IgD-negative memory B cell (primary cell): ENCODE results near the gene CFAP100. TPM values are rescaled to one million over a fixed set of nuclear protein-coding genes. Genes with fewer than 3 reads are reported as not detected.

Experiments
- H3K27ac Mint-ChIP-seq, 3 donors: one replicate each; pipeline ENCODE4 v1.8.0; 2020 to 2022; ENCODE audit warnings: mild to moderate bottlenecking in 3 of 3, mixed read lengths in 3 of 3, moderate library complexity in 1 of 3
- H3K27me3 Mint-ChIP-seq: one replicate; pipeline ENCODE4 v1.8.0; 2021; ENCODE audit warnings: mixed read lengths
- H3K36me3 Mint-ChIP-seq: one replicate; pipeline ENCODE4 v1.8.0; 2020; ENCODE audit warnings: mild to moderate bottlenecking, mixed read lengths
- H3K4me1 Mint-ChIP-seq, 3 donors: one replicate each; pipeline ENCODE4 v1.8.0; 2020 to 2022; ENCODE audit warnings: mixed read lengths in 3 of 3, mild to moderate bottlenecking in 1 of 3
- H3K4me3 Mint-ChIP-seq, 4 donors: one replicate each; pipeline ENCODE4 v1.8.0; 2020 to 2022; ENCODE audit warnings: mild to moderate bottlenecking in 4 of 4, mixed read lengths in 4 of 4, moderate library complexity in 3 of 4
- H3K9me3 Mint-ChIP-seq, 3 donors: one replicate each; pipeline ENCODE4 v1.8.0; 2020 to 2021; ENCODE audit warnings: mixed read lengths in 3 of 3, mild to moderate bottlenecking in 1 of 3
- polyA plus RNA-seq: library from polyadenylated mRNA; unstranded; fragments of 300-500 nt; fragmentation: Illumina TruSeq; gene quantifications from one replicate; pipeline ENCODE4 v1.2.3, GENCODE V29; 2021

Gene CFAP100
- polyA plus RNA-seq, 1 donor from 2014 or later: not detected

DNA sequence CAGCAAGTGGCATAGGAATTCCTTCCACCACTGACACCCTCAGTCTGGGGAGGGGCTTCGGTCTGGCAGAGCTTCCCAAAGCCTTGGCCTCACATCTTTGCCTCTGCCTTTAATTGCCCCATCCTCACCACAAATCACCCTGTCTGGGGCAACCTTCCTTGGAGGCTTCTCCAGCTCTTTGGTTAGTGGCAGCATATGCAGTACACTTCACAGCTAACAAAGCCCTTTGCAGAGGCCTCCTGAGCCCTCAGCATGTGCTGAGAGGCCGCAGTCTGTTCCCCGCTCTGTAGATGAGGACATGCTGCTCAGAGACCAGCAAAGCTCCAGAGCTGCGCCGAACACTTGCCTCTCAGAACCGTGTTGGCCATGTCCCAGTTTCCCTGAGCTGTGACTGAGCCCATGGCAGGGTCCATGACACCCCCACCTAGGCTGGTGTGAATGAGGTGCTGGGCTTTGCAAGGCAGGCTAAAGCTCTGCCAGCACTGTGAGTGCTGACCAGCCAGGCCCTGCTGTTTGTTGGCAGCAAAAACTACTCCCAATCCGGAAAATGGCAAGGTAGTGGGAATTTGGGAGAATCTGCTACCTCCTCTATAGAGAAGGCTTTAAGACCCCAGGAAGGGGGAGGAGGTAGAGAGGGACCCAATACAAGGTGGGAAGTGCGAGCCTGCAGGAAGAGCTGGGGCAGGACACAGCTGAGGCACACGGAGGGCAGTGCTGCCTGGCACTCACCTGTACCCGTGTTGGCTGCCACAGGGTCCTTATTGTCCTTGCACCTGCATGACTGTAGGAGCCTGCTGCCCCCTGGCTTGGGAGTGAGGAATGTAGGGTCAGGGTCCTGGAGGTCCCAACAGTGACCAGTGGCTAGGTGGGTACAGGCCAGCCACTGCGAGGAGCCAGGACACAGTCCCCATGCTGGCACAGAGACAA lies 29.1 kb upstream of the CFAP100 start:
- Mint-ChIP-seq H3K4me3 (no peak overlapping the region), H3K9me3 (no peaks in the 10 kb centered on the region), H3K27me3 (peaks cover 11% of the 10 kb centered on the region), H3K36me3 (no peaks in the 10 kb centered on the region), H3K4me1 (peaks cover 0 to 4% (median 3%) of the 10 kb centered on the region in 3 donors), H3K27ac (no peak overlapping the region)

DNA sequence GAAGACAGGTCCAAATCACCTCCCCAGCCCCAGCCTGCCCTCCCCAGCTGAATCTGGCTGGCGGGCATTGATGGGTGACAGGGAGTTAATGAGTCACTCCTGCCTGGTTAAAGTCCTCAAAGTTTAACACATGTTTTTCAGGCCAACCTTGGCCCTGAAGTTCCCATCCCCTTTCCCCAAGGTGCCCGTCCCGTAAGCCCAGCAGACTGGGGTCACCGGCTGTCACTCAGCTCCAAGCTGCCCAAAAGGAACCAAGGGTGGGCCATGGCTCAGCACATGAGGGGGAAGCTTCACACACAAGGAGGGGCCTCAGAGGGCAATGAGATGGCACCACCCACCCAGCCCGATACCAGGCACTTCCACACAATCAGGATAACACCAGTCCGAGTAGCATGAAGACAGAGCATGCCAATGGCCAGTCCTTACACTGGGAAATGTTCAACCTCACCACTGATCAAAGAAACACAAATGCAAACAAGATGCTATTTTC lies 27.3 kb upstream of the CFAP100 start:
- H3K27ac Mint-ChIP-seq: no peak overlapping the region
- H3K27me3 Mint-ChIP-seq: peaks cover 7% of the 10 kb centered on the region
- H3K9me3 Mint-ChIP-seq: no peaks in the 10 kb centered on the region
- H3K4me3 Mint-ChIP-seq: peak overlapping the region in 1 of 4 donors; percentile 49
- H3K36me3 Mint-ChIP-seq: no peaks in the 10 kb centered on the region
- peaks cover 0 to 4% (median 3%) of the 10 kb centered on the region in 3 donors for H3K4me1 Mint-ChIP-seq

DNA sequence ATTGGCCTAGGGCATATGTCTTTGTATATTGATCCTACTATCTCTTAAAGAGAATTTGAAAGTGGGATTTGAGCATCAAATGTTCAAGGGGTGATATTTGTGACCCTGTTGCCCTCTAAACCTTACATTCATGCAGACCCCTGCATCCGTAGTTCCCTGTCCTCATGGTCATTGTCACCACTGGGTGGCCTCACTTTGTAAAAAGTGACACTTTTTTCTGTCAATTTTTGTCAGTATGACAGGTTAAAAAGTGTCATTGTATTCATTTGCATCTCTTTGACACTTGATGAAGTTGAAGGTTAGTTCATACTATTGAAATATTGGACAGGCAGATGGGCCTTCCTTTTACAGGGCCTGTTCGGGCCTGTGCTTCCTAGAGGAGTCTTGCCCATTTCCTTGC lies 25.2 kb upstream of the CFAP100 start:
- Mint-ChIP-seq H3K27me3 (peaks cover 4% of the 10 kb centered on the region), H3K9me3 (no peaks in the 10 kb centered on the region), H3K4me3 (no peak overlapping the region), H3K4me1 (no peaks in the 10 kb centered on the region), H3K27ac (no peak overlapping the region), H3K36me3 (no peaks in the 10 kb centered on the region)

- no peaks in the 10 kb centered on the region for H3K9me3 Mint-ChIP-seq
- H3K4me1 Mint-ChIP-seq: no peaks in the 10 kb centered on the region
- peaks cover 6% of the 10 kb centered on the region for H3K27me3 Mint-ChIP-seq
- H3K27ac Mint-ChIP-seq: no peak overlapping the region
- no peaks in the 10 kb centered on the region for H3K36me3 Mint-ChIP-seq
- H3K4me3 Mint-ChIP-seq: no peak overlapping the region
These were observed 24.7 kb upstream of the CFAP100 start for GRCh38 chr3:126370055-126370454.

DNA sequence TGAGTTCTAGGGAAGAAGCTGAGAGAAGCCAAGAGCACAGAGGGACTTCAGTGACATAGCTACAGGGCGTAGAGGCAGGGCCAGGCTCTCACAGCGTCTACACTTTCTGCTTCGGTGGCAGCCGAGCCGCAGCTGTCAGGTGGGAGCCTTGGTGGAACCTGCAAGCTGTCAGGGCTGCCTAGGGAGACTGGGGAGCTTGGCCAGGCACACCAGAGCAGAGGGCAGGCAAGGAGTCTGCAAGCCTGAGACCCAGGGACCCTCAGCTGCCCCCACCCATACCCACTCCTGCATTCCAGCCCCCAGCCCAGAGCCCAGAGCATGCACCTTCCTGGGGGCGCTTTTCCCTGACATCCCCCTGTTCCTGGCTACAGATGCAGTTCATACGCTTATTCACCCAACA lies 24.1 kb upstream of the CFAP100 start:
- Mint-ChIP-seq H3K4me3 (no peak overlapping the region), H3K4me1 (no peaks in the 10 kb centered on the region), H3K27ac (no peak overlapping the region)

GRCh38 chr3:126371096-126371705 lies 23.5 kb upstream of the CFAP100 start:
- no peaks in the 10 kb centered on the region for H3K4me1 Mint-ChIP-seq
- H3K36me3 Mint-ChIP-seq: no peaks in the 10 kb centered on the region
- H3K9me3 Mint-ChIP-seq: no peaks in the 10 kb centered on the region
- peaks cover 6% of the 10 kb centered on the region for H3K27me3 Mint-ChIP-seq
- peak overlapping the region in 1 of 3 donors; percentile 35 for H3K27ac Mint-ChIP-seq
- no peak overlapping the region for H3K4me3 Mint-ChIP-seq

More for the DNA sequence above, 24.1 kb upstream of the CFAP100 start:
- Mint-ChIP-seq H3K36me3 (no peaks in the 10 kb centered on the region), H3K27me3 (peaks cover 6% of the 10 kb centered on the region), H3K9me3 (no peaks in the 10 kb centered on the region)

DNA sequence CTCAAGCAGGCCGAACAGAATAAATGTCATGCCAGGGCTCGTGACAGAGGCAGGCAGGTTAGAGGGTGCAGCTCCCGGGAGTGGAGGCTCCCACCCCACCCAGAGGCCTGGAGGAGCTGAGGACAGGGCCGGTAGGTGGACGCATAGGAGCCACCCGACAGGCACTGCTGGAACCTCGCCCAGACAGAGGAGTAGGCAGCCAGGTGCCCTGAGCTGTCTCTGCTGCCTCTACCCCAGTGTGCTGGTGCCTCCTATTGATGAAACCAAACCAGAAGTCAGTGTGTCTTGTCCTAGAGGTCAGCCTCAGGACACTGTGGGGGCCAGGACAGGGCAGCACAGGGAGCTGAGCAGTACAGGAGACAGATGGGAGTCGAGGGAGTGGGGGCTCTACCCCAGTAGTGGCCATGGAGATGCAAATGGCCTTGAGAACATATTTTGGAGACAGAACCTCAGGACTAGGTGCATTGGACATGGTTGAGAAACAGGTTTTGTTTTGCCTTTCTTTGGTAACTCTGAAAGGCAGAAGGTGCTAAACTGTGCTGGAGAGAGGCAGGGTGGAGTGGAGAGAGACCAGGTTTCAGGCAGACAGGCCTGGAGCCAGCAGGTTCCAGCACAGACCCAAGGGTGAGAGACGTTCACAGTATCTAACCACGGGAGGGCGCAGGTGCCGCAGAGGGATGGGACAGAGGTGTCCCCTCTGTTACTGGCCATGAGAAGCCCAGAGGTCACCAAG lies 22.1 kb upstream of the CFAP100 start:
- no peaks in the 10 kb centered on the region for H3K36me3 Mint-ChIP-seq
- H3K4me3 Mint-ChIP-seq: no peak overlapping the region
- H3K27me3 Mint-ChIP-seq: peaks cover 4% of the 10 kb centered on the region
- no peak overlapping the region for H3K27ac Mint-ChIP-seq
- H3K4me1 Mint-ChIP-seq: peaks cover 0 to 1% (median 0%) of the 10 kb centered on the region in 3 donors
- H3K9me3 Mint-ChIP-seq: no peaks in the 10 kb centered on the region

DNA sequence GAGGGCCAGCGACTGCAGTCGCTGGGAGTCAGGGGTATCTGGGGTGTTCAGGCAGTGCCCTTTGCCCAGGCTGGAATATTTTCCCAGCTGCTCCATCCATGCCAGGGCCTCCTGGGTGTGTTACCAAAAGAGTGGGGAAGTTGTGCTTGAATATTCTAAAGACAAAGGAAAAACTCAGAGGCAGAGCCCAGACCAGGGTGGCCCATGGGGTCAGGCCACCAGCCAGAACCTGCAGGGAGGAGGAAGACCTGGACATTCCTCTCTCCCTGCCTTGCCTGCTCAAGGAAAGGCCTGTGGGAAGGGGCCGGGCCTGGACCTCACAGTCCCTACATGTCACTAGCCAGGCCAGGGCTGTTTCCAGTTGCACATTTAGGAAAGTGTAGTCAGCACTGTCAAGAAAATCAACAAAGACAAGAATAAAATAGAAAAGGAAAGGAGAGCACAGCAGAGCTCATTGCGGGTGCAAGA lies 21.5 kb upstream of the CFAP100 start:
- Mint-ChIP-seq H3K27me3 (peaks cover 4% of the 10 kb centered on the region), H3K4me3 (no peak overlapping the region), H3K36me3 (no peaks in the 10 kb centered on the region), H3K4me1 (peaks cover 0 to 2% (median 0%) of the 10 kb centered on the region in 3 donors), H3K9me3 (no peaks in the 10 kb centered on the region), H3K27ac (no peak overlapping the region)

DNA sequence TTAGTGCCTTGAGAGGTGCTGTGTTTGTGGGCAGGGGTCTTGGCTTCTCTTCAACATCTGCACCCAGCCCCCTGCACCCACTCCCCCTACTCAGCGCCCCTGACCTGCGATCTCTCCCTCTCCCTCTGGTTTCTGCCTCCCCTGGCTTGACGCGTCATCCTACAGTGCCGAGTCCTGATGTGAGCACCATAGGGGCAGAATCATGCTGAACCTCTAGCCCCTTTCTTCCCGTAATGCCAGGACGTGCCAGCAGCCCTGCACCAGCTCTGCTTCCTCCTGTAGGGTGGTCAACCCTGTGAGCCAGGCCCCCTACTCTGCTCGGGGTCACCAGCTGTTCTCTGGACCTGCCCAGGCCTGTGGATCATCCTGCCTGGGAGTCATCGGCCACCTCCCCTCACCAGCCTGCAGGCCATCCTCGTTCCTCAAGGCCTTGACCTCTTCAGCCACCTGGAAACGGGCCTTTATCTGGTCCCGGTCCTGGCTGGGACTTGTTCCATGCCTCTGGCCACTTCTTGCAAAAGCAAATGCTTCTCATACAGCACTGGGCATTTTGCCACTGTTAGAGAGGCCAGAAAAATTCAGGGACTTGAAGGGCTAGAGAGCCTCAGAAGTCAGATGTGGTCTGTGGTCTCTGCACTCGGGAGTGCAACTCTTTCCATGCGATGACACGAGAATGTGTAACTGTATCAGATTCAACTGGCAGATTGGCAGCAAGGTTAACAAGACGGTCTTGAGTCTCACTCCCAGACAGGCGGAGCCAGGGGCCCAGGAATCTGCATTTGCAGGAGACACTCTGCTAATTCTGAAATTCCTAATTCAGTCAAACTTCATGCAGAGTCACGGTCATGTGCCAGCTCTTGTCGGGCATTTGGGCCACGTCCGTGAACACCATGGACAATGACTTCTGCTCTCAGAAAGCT lies 20.8 kb upstream of the CFAP100 start:
- Mint-ChIP-seq H3K36me3 (no peaks in the 10 kb centered on the region), H3K9me3 (no peaks in the 10 kb centered on the region), H3K27me3 (peaks cover 4% of the 10 kb centered on the region), H3K4me1 (peaks cover 0 to 2% (median 0%) of the 10 kb centered on the region in 3 donors), H3K4me3 (no peak overlapping the region), H3K27ac (no peak overlapping the region)

- H3K27me3 Mint-ChIP-seq: peaks cover 15% of the 10 kb centered on the region
- H3K4me1 Mint-ChIP-seq: peaks cover 0 to 2% (median 0%) of the 10 kb centered on the region in 3 donors
- no peak overlapping the region for H3K4me3 Mint-ChIP-seq
- no peak overlapping the region for H3K27ac Mint-ChIP-seq
- peaks cover 2% of the 10 kb centered on the region for H3K36me3 Mint-ChIP-seq
- no peaks in the 10 kb centered on the region for H3K9me3 Mint-ChIP-seq
These were observed 18.8 kb upstream of the CFAP100 start for GRCh38 chr3:126375835-126376331.

DNA sequence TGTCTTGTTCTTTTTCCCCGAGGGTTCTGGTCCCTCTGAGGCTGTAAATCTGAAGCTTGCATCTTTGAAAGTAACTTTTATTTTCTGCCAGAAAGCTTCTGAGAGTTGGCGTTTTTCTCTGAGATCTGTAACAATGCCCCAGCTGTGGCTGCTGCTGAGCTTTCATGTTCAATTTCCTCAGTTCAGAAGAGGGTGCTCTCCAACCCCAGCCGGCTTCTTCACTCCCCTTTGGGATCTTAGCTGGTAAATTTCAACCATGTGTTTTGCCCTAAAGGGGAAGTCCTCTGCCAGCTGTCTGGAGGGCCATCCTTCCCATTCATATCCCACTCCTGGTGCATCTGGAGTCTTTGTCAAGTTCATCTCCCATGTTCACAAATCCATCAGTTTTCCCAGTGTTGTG lies 18.3 kb upstream of the CFAP100 start:
- Mint-ChIP-seq H3K27ac (no peak overlapping the region), H3K27me3 (peaks cover 15% of the 10 kb centered on the region), H3K4me3 (no peak overlapping the region), H3K4me1 (peaks cover 0 to 2% (median 0%) of the 10 kb centered on the region in 3 donors), H3K36me3 (peaks cover 2% of the 10 kb centered on the region), H3K9me3 (no peaks in the 10 kb centered on the region)

GRCh38 chr3:126377211-126377610 lies 17.5 kb upstream of the CFAP100 start:
- Mint-ChIP-seq H3K36me3 (peaks cover 2% of the 10 kb centered on the region), H3K27ac (no peak overlapping the region), H3K27me3 (peaks cover 19% of the 10 kb centered on the region), H3K4me1 (peaks cover 0 to 2% (median 0%) of the 10 kb centered on the region in 3 donors), H3K9me3 (no peaks in the 10 kb centered on the region), H3K4me3 (no peak overlapping the region)

- Mint-ChIP-seq H3K27ac (no peak overlapping the region), H3K4me3 (peak overlapping the region in 1 of 4 donors; percentile 18), H3K27me3 (peaks cover 19% of the 10 kb centered on the region), H3K9me3 (no peaks in the 10 kb centered on the region), H3K36me3 (peaks cover 2% of the 10 kb centered on the region), H3K4me1 (peaks cover 0 to 2% (median 0%) of the 10 kb centered on the region in 3 donors)
These were observed 16.4 kb upstream of the CFAP100 start for GRCh38 chr3:126378341-126378751.
